Calu3 (cell line): ENCODE measurements around the gene PPP2R3A. TPM values are rescaled to one million over a fixed set of nuclear protein-coding genes. Genes with fewer than 3 reads are reported as not detected.
"Not testable (repeated sequence)": the region's sequence is repeated elsewhere in the genome, so short reads cannot be mapped to it uniquely, and the experiment has no call there.

Source experiments
- BruUV-seq: library from RNA; stranded (reverse); fragments of 400-500 nt; replicated peaks from 2 replicates; lab custom pipeline; 2021; lab: Mats Ljungman, UMichigan
- CTCF ChIA-PET: fragments of 300-600 bp; sonication (Branson Sonifier 250); formaldehyde crosslinking; loops from one replicate; lab custom pipeline; 2022; ENCODE audit warnings: antibody characterized with exemption; lab: Charles Lee
- DNase-seq: peaks from one replicate; pipeline ENCODE4 v3.0.0; 2022
- H3K27ac Mint-ChIP-seq: one replicate; pipeline ENCODE4 v1.8.0; 2022; ENCODE audit warnings: mixed read lengths; ENCODE audit not compliant: unreplicated experiment
- H3K27me3 Mint-ChIP-seq: one replicate; pipeline ENCODE4 v1.8.0; 2022; ENCODE audit warnings: mixed read lengths; ENCODE audit not compliant: unreplicated experiment
- H3K36me3 Mint-ChIP-seq: one replicate; pipeline ENCODE4 v1.8.0; 2022; ENCODE audit warnings: mild to moderate bottlenecking, moderate library complexity, mixed read lengths; ENCODE audit not compliant: insufficient read depth, unreplicated experiment
- H3K4me1 Mint-ChIP-seq: one replicate; pipeline ENCODE4 v1.8.0; 2022; ENCODE audit warnings: mild to moderate bottlenecking, low read depth, mixed read lengths; ENCODE audit not compliant: unreplicated experiment
- H3K4me3 Mint-ChIP-seq: one replicate; pipeline ENCODE4 v1.8.0; 2022; ENCODE audit warnings: mild to moderate bottlenecking, low read depth, moderate library complexity, mixed read lengths; ENCODE audit not compliant: unreplicated experiment
- H3K9me3 Mint-ChIP-seq: one replicate; pipeline ENCODE4 v1.8.0; 2022; ENCODE audit warnings: low read depth, mixed read lengths; ENCODE audit not compliant: unreplicated experiment
- CTCF ChIP-seq: fragments of 200-600 bp; IDR thresholded peaks from one replicate; pipeline ENCODE4 v1.8.0; 2022; ENCODE audit warnings: antibody characterized with exemption; ENCODE audit not compliant: unreplicated experiment
- intact Hi-C: fragments of 100-400 bp; cut with micrococcal nuclease; formaldehyde crosslinking; loops from one replicate; pipeline ENCODE4 v1.10.0; 2022; ENCODE audit not compliant: unreplicated experiment
- total RNA-seq: library from RNA; stranded (reverse); gene quantifications from 2 replicates; pipeline ENCODE4 v1.2.3, GENCODE V29; 2022

PPP2R3A gene
- total RNA-seq, 1 experiment from 2014 or later: 64.8 TPM

DNA sequence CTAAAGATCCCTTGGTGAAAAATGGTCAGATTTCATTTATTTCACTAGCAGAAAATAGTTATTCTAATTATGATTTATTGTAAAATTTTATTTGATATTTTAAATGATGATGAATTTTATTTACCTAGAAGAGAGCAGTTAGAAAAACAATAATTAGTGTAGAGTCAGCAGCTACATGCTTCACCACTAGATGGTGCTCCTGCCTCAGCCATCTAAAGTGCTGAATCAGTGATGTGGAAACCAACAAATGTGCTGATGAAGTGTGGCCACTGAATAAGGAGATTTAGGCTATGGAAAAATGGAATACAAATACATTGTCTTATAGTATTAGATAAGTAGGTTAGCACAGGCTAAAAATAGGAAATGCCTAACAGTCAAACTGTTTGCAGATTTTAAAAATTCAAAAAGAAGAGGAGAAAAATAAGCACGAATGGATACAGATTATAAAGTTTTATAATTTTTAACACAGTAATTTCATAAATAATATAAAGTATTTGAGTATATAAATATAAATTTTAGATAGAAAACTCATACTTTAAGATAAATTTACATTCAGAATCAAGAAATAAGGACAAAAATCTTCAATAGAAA is 109.8 kb downstream of the PPP2R3A start:
- peak; percentile 81 for DNase-seq
- H3K36me3 Mint-ChIP-seq: peaks cover 13% of the 10 kb centered on the region
- H3K4me3 Mint-ChIP-seq: no peak overlapping the region
- H3K27me3 Mint-ChIP-seq: no peaks in the 10 kb centered on the region
- BruUV-seq: no TSS peak
- H3K4me1 Mint-ChIP-seq: peaks cover 8% of the 10 kb centered on the region
- intact Hi-C loops: loop anchor here (2.0 to 5.0 kb wide), 6 partner anchors 117 to 939 kb away; partner anchors contain the start of gene STAG1
- no peaks in the 10 kb centered on the region for H3K9me3 Mint-ChIP-seq
- peak; percentile 85 for TF ChIP-seq CTCF
- CTCF ChIA-PET: interaction anchor here (1.0 to 2.2 kb wide), 6 partner anchors 316 to 957 kb away, joined by 3 to 16 read pairs (median 4); partner anchors contain the start of gene STAG1
- no peak overlapping the region for H3K27ac Mint-ChIP-seq

- DNase-seq: no peak
- Mint-ChIP-seq H3K9me3 (no peaks in the 10 kb centered on the region), H3K27ac (no peak overlapping the region), H3K4me1 (peaks cover 8% of the 10 kb centered on the region), H3K4me3 (no peak overlapping the region), H3K36me3 (peaks cover 16% of the 10 kb centered on the region), H3K27me3 (no peaks in the 10 kb centered on the region)
- intact Hi-C loops: loop anchor here (2.0 to 5.0 kb wide), 6 partner anchors 117 to 939 kb away; partner anchors contain the start of gene STAG1
- no peak for TF ChIP-seq CTCF
- CTCF ChIA-PET: interaction anchor here (1.0 to 2.2 kb wide), 4 partner anchors 316 to 677 kb away, joined by 4 to 16 read pairs (median 8); partner anchors contain the start of gene STAG1
- no TSS peak for BruUV-seq
Observed at GRCh38 chr3:136075811-136076210, 110.3 kb downstream of the PPP2R3A start.

DNA sequence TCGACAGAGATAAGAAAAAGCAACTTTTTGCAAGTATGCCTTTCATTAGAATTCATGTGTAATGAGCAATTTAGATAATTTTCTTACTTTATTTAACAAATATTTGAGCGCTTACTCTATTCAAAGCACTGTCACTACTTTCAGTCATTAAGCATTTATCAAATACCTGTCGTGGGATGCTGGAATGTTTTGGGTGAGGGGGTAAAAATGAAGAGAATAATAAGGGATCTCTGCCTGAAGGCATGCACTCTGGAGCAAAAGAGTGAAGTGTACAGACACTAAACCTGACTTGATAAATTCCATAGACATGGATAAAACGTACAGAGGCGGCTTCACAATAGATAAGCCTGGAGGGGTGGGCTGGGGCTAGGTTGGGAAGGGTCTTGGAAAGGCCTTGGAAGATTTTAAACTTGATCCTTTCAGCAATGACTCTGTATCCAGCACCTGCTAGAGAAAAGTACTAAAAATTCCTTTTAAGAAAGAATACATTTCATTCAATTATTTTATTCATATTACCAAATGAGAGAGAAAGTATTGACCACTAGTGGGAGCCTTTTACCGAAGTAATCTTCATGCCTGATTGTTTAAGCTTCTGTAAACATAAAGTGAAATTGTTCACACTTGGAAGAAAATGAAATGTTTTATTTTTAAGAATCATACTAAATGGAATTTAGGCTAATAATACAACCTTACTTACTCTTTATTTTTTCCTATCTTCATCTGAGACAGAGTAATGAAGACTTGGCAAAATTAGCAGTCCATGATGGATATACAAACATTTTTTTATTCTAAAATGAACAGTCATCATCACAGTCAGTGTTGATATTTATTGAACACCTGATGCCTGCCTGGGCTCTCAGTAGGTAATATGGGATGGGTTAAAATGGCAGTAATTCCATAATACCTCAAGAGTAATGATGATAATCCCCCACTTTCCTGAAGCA is 113.2 kb downstream of the PPP2R3A start:
- CTCF ChIA-PET: interaction anchor here (0.7 to 2.3 kb wide), 7 partner anchors 103 to 935 kb away, joined by 3 to 12 read pairs (median 4); partner anchors contain the start of genes MSL2 and STAG1
- Mint-ChIP-seq H3K36me3 (peaks cover 45% of the 10 kb centered on the region), H3K27me3 (no peaks in the 10 kb centered on the region), H3K4me3 (no peak overlapping the region), H3K9me3 (no peaks in the 10 kb centered on the region), H3K4me1 (peaks cover 8% of the 10 kb centered on the region), H3K27ac (no peak overlapping the region)
- BruUV-seq: no TSS peak
- intact Hi-C loops: loop anchor here (1.0 to 5.0 kb wide), 3 partner anchors 172 to 469 kb away; partner anchors contain the start of gene PCCB
- no peak for TF ChIP-seq CTCF
- no peak for DNase-seq

DNA sequence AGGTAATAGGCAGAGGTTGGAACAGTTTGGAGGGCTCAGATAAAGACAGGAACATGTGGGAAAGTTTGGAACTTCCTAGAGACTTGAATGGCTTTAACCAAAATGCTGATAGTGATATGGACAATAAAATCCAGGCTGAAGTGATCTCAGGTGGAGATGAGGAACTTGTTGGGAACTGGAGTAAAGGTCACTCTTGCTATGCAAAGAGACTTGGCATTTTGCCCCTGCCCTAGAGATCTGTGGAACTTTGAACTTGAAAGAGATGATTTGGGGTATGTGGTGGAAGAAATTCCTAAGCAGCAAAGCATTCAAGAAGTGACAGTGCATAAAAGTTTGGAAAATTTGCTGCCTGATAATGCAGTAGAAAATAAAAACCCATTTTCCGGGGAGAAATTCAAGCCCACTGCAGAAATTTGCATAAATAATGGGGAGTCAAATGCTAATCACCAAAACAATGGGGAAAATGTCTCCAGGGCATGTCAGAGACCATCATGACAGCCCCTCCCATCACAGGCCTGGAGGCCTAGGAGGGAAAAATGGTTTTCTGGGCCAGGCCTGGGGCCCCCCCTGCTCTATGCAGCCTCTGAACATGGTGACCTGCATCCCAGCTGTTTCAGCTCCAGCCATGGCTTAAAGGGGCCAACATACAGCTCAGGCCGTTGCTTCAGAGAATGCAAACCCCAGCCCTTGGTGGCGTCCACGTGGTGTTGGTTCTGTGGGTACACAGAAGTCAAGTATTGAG is 118.3 kb downstream of the PPP2R3A start:
- peaks cover 69% of the 10 kb centered on the region for H3K36me3 Mint-ChIP-seq
- H3K9me3 Mint-ChIP-seq, intact Hi-C loops, DNase-seq, H3K27me3 Mint-ChIP-seq, CTCF ChIA-PET, H3K4me1 Mint-ChIP-seq, BruUV-seq, H3K4me3 Mint-ChIP-seq, H3K27ac Mint-ChIP-seq: not testable (repeated sequence)

GRCh38 chr3:136085067-136085466 is 119.5 kb downstream of the PPP2R3A start:
- CTCF ChIA-PET, H3K4me3 Mint-ChIP-seq, H3K4me1 Mint-ChIP-seq, H3K27ac Mint-ChIP-seq, H3K27me3 Mint-ChIP-seq, H3K9me3 Mint-ChIP-seq, BruUV-seq, intact Hi-C loops, DNase-seq: not testable (repeated sequence)
- H3K36me3 Mint-ChIP-seq: peaks cover 65% of the 10 kb centered on the region
